Measurements from ENCODE around the gene TEX11.

- no peak for TF ChIP-seq CTCF (IDR thresholded peaks at IDR 0.05)
- no peak for TF ChIP-seq POLR2A (IDR thresholded peaks at IDR 0.05)
Measured at GRCh38 chrX:70552130-70552704, 356.3 kb downstream of the TEX11 start.

All from Peyer's patch (tissue), 4 donors.